PC-3 (cell line): ENCODE data around the gene MYOCD. TPM values are rescaled to one million over a fixed set of nuclear protein-coding genes. Genes with fewer than 3 reads are reported as not detected.

Experiments used
- ATAC-seq: fragments of 200-7000 bp; cut with Tn5 transposase; 2 replicates; pipeline ENCODE4 v1.9.1; 2020; ENCODE audit warnings: mild to moderate bottlenecking, moderate library complexity
- BruUV-seq: library from RNA; stranded (reverse); fragments of 400-500 nt; replicated peaks from 2 replicates; lab custom pipeline; 2021; lab: Mats Ljungman, UMichigan
- CTCF ChIA-PET: fragments of 300-600 bp; sonication (Branson Sonifier 250); formaldehyde crosslinking; loops from one replicate; lab custom pipeline; 2022; ENCODE audit warnings: antibody characterized with exemption; lab: Charles Lee
- POLR2A ChIA-PET: fragments of 300-600 bp; sonication (Branson Sonifier 250); formaldehyde crosslinking; loops from one replicate; lab custom pipeline; 2022; ENCODE audit warnings: antibody characterized with exemption; ENCODE audit not compliant: unreplicated experiment; lab: Charles Lee
- DNase-seq: peaks from one replicate; pipeline ENCODE4 v3.0.0-alpha.2; 2015
- H2AFZ ChIP-seq: fragments of 300-600 bp; sonication (generic); 2 replicates; pipeline ENCODE4 v1.6.0; 2016; ENCODE audit warnings: antibody characterized with exemption, low read length
- H3F3A ChIP-seq: fragments of 300-600 bp; sonication (generic); one replicate; pipeline ENCODE4 v1.6.0; 2017; ENCODE audit warnings: antibody characterized with exemption, low read length, control low read depth, mild to moderate bottlenecking; ENCODE audit not compliant: unreplicated experiment
- H3K27ac ChIP-seq: fragments of 300-600 bp; sonication (generic); 2 replicates; pipeline ENCODE4 v1.5.1; 2016; ENCODE audit warnings: mild to moderate bottlenecking, low read length
- H3K27me3 ChIP-seq: fragments of 300-600 bp; sonication (generic); 2 replicates; pipeline ENCODE4 v1.6.1; 2016; ENCODE audit warnings: low read length, mixed read lengths
- H3K36me3 ChIP-seq: fragments of 300-600 bp; sonication (generic); 2 replicates; pipeline ENCODE4 v1.6.1; 2016; ENCODE audit warnings: low read depth, mixed run types, low read length, mixed read lengths
- H3K4me1 ChIP-seq: fragments of 300-600 bp; sonication (generic); 2 replicates; pipeline ENCODE4 v1.5.1; 2016; ENCODE audit warnings: low read length; ENCODE audit not compliant: insufficient read depth
- H3K4me2 ChIP-seq: fragments of 300-600 bp; sonication (generic); 2 replicates; pipeline ENCODE4 v1.6.0; 2016; ENCODE audit warnings: low read length
- H3K4me3 ChIP-seq: fragments of 300-600 bp; sonication (generic); 2 replicates; pipeline ENCODE4 v1.5.1; 2016; ENCODE audit warnings: mild to moderate bottlenecking, low read length, mixed read lengths
- H3K79me2 ChIP-seq: fragments of 300-600 bp; sonication (generic); 2 replicates; pipeline ENCODE4 v1.6.1; 2017; ENCODE audit warnings: low read length, mixed read lengths
- H3K9ac ChIP-seq: fragments of 300-600 bp; sonication (generic); 2 replicates; pipeline ENCODE4 v1.6.0; 2016; ENCODE audit warnings: mild to moderate bottlenecking, low read length
- H3K9me2 ChIP-seq: fragments of 300-600 bp; sonication (generic); replicated peaks from 2 replicates; pipeline ENCODE4 v1.6.1; 2016; ENCODE audit warnings: mixed run types, low read length, mixed read lengths
- H3K9me3 ChIP-seq: fragments of 300-600 bp; sonication (generic); 2 replicates; pipeline ENCODE4 v1.6.1; 2016; ENCODE audit warnings: low read length, mixed read lengths
- H4K20me1 ChIP-seq: fragments of 300-600 bp; sonication (generic); 2 replicates; pipeline ENCODE4 v1.6.1; 2016; ENCODE audit warnings: low read length, mixed read lengths
- EZH2 ChIP-seq: fragments of 300-600 bp; sonication (generic); IDR thresholded peaks from one replicate; pipeline ENCODE4 v1.6.1; 2017; ENCODE audit warnings: antibody characterized with exemption, mild to moderate bottlenecking, low read length; ENCODE audit not compliant: unreplicated experiment
- EZH2phosphoT487 ChIP-seq: fragments of 300-600 bp; sonication (generic); IDR thresholded peaks from 2 replicates; pipeline ENCODE4 v1.6.1; 2018; ENCODE audit warnings: mild to moderate bottlenecking, antibody characterized with exemption, low read length, borderline replicate concordance
- intact Hi-C: fragments of 100-400 bp; cut with micrococcal nuclease; formaldehyde crosslinking; loops from 2 replicates; pipeline ENCODE4 v1.9.0; 2023
- total RNA-seq: library from RNA; depleted of rRNA; stranded (reverse); fragments of >200 nt; gene quantifications from 2 replicates; pipeline ENCODE4 v1.2.3, GENCODE V29; 2014
- TF ChIP-seq, protein P1 (sequence below): fragments of 300-600 bp; sonication (generic); conservative IDR thresholded peaks from 2 replicates; pipeline ENCODE4 v1.5.1; 2017; ENCODE audit warnings: antibody characterized with exemption, low read depth, mild to moderate bottlenecking, low read length

Gene MYOCD
- total RNA-seq, 1 experiment from 2014 or later: not detected

DNA sequence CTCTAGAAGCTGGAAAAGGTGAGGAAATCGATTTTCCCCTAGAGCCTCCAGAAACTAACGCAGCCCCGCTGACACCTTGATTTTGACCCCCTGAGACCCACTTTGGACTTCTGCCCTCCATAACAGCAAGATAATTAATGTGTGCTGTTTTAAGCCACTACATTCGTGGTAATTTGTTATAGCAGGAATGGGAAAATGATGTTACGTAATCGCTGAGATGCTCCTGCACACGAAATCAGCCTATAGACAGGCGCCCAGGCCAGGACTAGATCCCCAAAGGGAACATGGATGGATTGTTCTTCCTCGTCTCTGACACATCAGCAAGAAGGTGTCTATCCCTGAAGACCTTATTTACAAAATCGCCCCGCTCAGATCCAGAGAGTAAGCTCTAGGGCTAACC is 1.4 kb upstream of the MYOCD start:
- ATAC-seq (no peak), DNase-seq (no peak)
- Histone ChIP-seq H3K9me3 (no peaks in the 10 kb centered on the region), H3K27ac (no peak overlapping the region), H3K79me2 (no peaks in the 10 kb centered on the region), H3K4me2 (no peak overlapping the region), H3K9ac (no peak overlapping the region), H3F3A (no peaks in the 10 kb centered on the region), H4K20me1 (no peaks in the 10 kb centered on the region), H3K27me3 (peaks cover 68% of the 10 kb centered on the region), H3K4me1 (no peaks in the 10 kb centered on the region), H3K36me3 (no peaks in the 10 kb centered on the region), H3K4me3 (no peak overlapping the region), H3K9me2 (no peaks in the 10 kb centered on the region), H2AFZ (no peak overlapping the region)
- no TSS peak for BruUV-seq
- TF ChIP-seq, protein P1, sequence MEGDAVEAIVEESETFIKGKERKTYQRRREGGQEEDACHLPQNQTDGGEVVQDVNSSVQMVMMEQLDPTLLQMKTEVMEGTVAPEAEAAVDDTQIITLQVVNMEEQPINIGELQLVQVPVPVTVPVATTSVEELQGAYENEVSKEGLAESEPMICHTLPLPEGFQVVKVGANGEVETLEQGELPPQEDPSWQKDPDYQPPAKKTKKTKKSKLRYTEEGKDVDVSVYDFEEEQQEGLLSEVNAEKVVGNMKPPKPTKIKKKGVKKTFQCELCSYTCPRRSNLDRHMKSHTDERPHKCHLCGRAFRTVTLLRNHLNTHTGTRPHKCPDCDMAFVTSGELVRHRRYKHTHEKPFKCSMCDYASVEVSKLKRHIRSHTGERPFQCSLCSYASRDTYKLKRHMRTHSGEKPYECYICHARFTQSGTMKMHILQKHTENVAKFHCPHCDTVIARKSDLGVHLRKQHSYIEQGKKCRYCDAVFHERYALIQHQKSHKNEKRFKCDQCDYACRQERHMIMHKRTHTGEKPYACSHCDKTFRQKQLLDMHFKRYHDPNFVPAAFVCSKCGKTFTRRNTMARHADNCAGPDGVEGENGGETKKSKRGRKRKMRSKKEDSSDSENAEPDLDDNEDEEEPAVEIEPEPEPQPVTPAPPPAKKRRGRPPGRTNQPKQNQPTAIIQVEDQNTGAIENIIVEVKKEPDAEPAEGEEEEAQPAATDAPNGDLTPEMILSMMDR: no peak
- no peak for TF ChIP-seq EZH2phosphoT487
- TF ChIP-seq EZH2: no peak
- ChIA-PET CTCF (no interaction called here), POLR2A (no interaction called here)
- intact Hi-C loops: no loop called here

DNA sequence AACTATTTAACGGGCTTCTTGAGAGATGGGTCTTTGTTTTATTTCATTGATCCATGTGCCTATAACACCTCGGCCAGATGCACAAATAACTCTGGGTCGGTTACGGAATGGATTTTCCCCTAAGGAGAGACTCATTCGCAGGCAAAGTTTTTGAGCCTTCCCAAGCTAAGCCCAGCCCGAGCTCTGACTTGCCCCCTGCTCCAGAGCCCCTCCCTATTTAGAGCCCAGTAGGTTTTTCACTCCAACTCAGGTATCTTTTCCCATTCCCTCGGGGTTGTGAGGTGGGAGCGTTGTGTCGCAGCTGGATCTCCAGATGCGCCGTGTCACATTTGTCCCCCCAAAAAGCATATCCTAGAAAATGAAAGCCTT is 812 bp upstream of the MYOCD start:
- ATAC-seq: no peak
- H4K20me1 ChIP-seq: no peaks in the 10 kb centered on the region
- DNase-seq: no peak
- H2AFZ ChIP-seq: no peak overlapping the region
- H3K27ac ChIP-seq: no peak overlapping the region
- ChIA-PET POLR2A (no interaction called here), CTCF (no interaction called here)
- H3K9ac ChIP-seq: no peak overlapping the region
- no peaks in the 10 kb centered on the region for H3K9me3 ChIP-seq
- no peaks in the 10 kb centered on the region for H3K79me2 ChIP-seq
- no peaks in the 10 kb centered on the region for H3K9me2 ChIP-seq
- no TSS peak for BruUV-seq
- intact Hi-C loops: no loop called here
- no peaks in the 10 kb centered on the region for H3K4me1 ChIP-seq
- no peaks in the 10 kb centered on the region for H3F3A ChIP-seq
- H3K36me3 ChIP-seq: no peaks in the 10 kb centered on the region
- H3K27me3 ChIP-seq: peaks cover 68% of the 10 kb centered on the region
- peak overlapping the region; percentile 20 for H3K4me2 ChIP-seq
- TF ChIP-seq, protein P1: no peak
- TF ChIP-seq EZH2phosphoT487: no peak
- no peak for TF ChIP-seq EZH2
- H3K4me3 ChIP-seq: peak overlapping the region; percentile 12; the same call in 1 of the 2 replicates

DNA sequence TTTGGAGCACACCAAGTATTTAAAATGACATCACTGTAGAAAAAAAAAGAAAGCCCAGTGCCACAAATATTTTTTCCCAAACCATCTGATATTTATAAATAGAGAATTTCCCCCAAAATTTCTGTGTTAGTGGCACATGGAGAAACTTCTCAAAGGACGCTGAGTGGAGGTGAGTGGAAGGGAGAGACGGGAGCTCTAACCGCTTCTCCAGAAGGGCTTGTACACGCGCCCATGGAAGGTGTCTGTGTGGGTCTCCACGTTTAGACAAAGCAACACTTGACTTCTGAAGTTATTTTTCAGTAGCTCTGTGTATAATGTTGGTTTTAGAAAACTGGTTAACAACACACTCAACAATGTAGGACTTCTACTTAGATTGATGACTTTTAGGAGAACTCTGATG is 1.0 kb downstream of the MYOCD start:
- Histone ChIP-seq H3K4me2 (no peak overlapping the region), H3K27ac (no peak overlapping the region), H3K9me2 (no peaks in the 10 kb centered on the region), H3K36me3 (no peaks in the 10 kb centered on the region), H2AFZ (no peak overlapping the region), H3K27me3 (peaks cover 68% of the 10 kb centered on the region), H3K9ac (no peak overlapping the region), H3K4me3 (no peak overlapping the region), H3K79me2 (no peaks in the 10 kb centered on the region), H3K9me3 (no peaks in the 10 kb centered on the region), H4K20me1 (no peaks in the 10 kb centered on the region), H3F3A (no peaks in the 10 kb centered on the region), H3K4me1 (no peaks in the 10 kb centered on the region)
- CTCF ChIA-PET: no interaction called here
- intact Hi-C loops: no loop called here
- no peak for DNase-seq
- no TSS peak for BruUV-seq
- TF ChIP-seq, protein P1: no peak
- TF ChIP-seq EZH2phosphoT487 (no peak), EZH2 (no peak)
- POLR2A ChIA-PET: no interaction called here
- no peak for ATAC-seq
